Loucy (cell line): ENCODE data around the gene MBD6.
"Not testable (repeated sequence)": the region's sequence is repeated elsewhere in the genome, so short reads cannot be mapped to it uniquely, and the experiment has no call there.

ENCODE experiments used
- H2AFZ ChIP-seq: fragments of 200-600 bp; sonication (generic); 2 replicates; pipeline ENCODE4 v1.6.0; 2016; ENCODE audit warnings: antibody characterized with exemption, mild to moderate bottlenecking, low read length, moderate library complexity
- H3F3A ChIP-seq: fragments of 200-600 bp; 2 replicates; pipeline ENCODE4 v1.6.0; 2016; ENCODE audit warnings: antibody characterized with exemption, low read depth, mild to moderate bottlenecking
- H3K27me3 ChIP-seq: fragments of 200-600 bp; sonication (generic); 2 replicates; pipeline ENCODE4 v1.6.1; 2014; ENCODE audit warnings: low read length, mild to moderate bottlenecking; ENCODE audit not compliant: insufficient read depth, poor library complexity, severe bottlenecking
- H3K36me3 ChIP-seq: fragments of 200-600 bp; sonication (generic); 2 replicates; pipeline ENCODE4 v1.6.1; 2016; ENCODE audit warnings: low read length; ENCODE audit not compliant: insufficient read depth
- H3K4me1 ChIP-seq: fragments of 200-600 bp; sonication (generic); 2 replicates; pipeline ENCODE4 v1.5.1; 2014; ENCODE audit warnings: low read length, mild to moderate bottlenecking; ENCODE audit not compliant: insufficient read depth, poor library complexity, severe bottlenecking
- H3K4me2 ChIP-seq: fragments of 200-600 bp; sonication (generic); 2 replicates; pipeline ENCODE4 v1.6.0; 2014; ENCODE audit warnings: antibody characterized with exemption, low read length, low read depth, mild to moderate bottlenecking; ENCODE audit not compliant: poor library complexity, severe bottlenecking
- H3K4me3 ChIP-seq: fragments of 200-600 bp; sonication (generic); 2 replicates; pipeline ENCODE4 v1.5.1; 2014; ENCODE audit warnings: low read length, mild to moderate bottlenecking, mixed read lengths; ENCODE audit not compliant: poor library complexity, severe bottlenecking
- H3K79me2 ChIP-seq: fragments of 200-600 bp; sonication (generic); 2 replicates; pipeline ENCODE4 v1.6.1; 2014; ENCODE audit warnings: low read length; ENCODE audit not compliant: insufficient read depth
- H3K9ac ChIP-seq: fragments of 200-600 bp; sonication (generic); 2 replicates; pipeline ENCODE4 v1.6.0; 2014; ENCODE audit warnings: mild to moderate bottlenecking, low read depth, low read length, moderate library complexity; ENCODE audit not compliant: poor library complexity, severe bottlenecking
- H3K9me2 ChIP-seq: fragments of 200-600 bp; sonication (generic); replicated peaks from 2 replicates; pipeline ENCODE4 v1.6.1; 2016; ENCODE audit warnings: low read depth, low read length, mixed read lengths
- H3K9me3 ChIP-seq: fragments of 200-600 bp; sonication (generic); 2 replicates; pipeline ENCODE4 v1.6.1; 2014; ENCODE audit warnings: mild to moderate bottlenecking, antibody characterized with exemption, low read length, low read depth; ENCODE audit not compliant: insufficient read depth
- H4K20me1 ChIP-seq: fragments of 200-600 bp; sonication (generic); 2 replicates; pipeline ENCODE4 v1.6.0; 2014; ENCODE audit warnings: antibody characterized with exemption, low read length, mild to moderate bottlenecking; ENCODE audit not compliant: insufficient read depth, poor library complexity, severe bottlenecking
- EZH2phosphoT487 ChIP-seq: fragments of 200-600 bp; IDR thresholded peaks from 2 replicates; pipeline ENCODE4 v1.6.1; 2018; ENCODE audit warnings: antibody characterized with exemption, mild to moderate bottlenecking, moderate library complexity, borderline replicate concordance
- TF ChIP-seq, protein P1 (sequence below): fragments of 200-600 bp; sonication (generic); conservative IDR thresholded peaks from 2 replicates; pipeline ENCODE4 v1.5.1; 2014; ENCODE audit warnings: mild to moderate bottlenecking, antibody characterized with exemption, low read length

MBD6 gene

DNA sequence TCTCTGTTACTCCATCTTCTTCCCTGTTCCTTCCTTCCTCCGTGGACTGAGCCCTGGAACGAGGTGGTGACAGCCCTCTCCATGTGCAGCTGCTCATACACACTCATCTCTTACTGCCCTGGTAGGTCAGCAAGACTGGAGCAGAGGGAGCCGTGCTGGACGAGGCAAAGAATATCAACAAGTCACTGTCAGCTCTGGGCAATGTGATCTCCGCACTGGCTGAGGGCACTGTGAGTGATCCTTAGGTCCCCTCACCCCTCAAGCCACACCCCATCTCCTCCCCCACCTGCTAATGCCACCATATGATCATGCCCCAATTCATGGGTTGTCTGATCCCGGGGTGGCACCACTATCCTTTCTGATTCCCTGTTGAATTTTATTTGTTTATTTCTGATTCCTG is 46.2 kb downstream of the MBD6 start:
- no peak overlapping the region for H3K4me2 ChIP-seq
- H3K4me1 ChIP-seq, result no peaks in the 10 kb centered on the region
- H2AFZ ChIP-seq, result no peak overlapping the region
- no peak for TF ChIP-seq EZH2phosphoT487
- TF ChIP-seq, protein P1, sequence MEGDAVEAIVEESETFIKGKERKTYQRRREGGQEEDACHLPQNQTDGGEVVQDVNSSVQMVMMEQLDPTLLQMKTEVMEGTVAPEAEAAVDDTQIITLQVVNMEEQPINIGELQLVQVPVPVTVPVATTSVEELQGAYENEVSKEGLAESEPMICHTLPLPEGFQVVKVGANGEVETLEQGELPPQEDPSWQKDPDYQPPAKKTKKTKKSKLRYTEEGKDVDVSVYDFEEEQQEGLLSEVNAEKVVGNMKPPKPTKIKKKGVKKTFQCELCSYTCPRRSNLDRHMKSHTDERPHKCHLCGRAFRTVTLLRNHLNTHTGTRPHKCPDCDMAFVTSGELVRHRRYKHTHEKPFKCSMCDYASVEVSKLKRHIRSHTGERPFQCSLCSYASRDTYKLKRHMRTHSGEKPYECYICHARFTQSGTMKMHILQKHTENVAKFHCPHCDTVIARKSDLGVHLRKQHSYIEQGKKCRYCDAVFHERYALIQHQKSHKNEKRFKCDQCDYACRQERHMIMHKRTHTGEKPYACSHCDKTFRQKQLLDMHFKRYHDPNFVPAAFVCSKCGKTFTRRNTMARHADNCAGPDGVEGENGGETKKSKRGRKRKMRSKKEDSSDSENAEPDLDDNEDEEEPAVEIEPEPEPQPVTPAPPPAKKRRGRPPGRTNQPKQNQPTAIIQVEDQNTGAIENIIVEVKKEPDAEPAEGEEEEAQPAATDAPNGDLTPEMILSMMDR, result no peak
- no peak overlapping the region for H3K4me3 ChIP-seq
- no peaks in the 10 kb centered on the region for H3K9me2 ChIP-seq
- no peaks in the 10 kb centered on the region for H3K36me3 ChIP-seq
- H3K27me3 ChIP-seq, result no peaks in the 10 kb centered on the region
- no peak overlapping the region for H3K9ac ChIP-seq
- H3K79me2 ChIP-seq, result no peaks in the 10 kb centered on the region
- no peaks in the 10 kb centered on the region for H3K9me3 ChIP-seq
- no peaks in the 10 kb centered on the region for H3F3A ChIP-seq
- H4K20me1 ChIP-seq, result no peaks in the 10 kb centered on the region

DNA sequence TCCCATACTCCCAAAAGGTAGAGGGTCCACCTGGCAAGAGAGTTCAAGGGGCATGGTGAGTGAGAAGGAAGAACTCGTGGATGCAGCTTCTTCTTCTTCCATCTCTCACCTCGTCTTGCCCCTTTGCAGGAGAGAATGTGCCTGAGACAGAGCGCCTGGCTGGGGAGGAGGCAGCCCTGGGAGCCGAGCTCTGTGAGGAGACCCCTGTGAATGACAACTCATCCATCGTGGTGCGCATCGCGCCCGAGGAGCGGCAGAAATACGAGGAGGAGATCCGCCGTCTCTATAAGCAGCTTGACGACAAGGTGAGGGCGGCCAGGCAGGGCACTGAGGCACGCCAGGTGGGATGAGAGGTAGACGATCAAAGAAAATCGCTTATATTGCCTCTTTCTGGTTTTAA is 47.2 kb downstream of the MBD6 start:
- Histone ChIP-seq H3K9ac (no peak overlapping the region), H3K9me3 (no peaks in the 10 kb centered on the region), H3K27me3 (no peaks in the 10 kb centered on the region), H3K9me2 (no peaks in the 10 kb centered on the region), H2AFZ (no peak overlapping the region), H3K4me1 (no peaks in the 10 kb centered on the region), H3K36me3 (no peaks in the 10 kb centered on the region), H3K79me2 (no peaks in the 10 kb centered on the region), H4K20me1 (no peaks in the 10 kb centered on the region), H3K4me2 (no peak overlapping the region), H3F3A (no peaks in the 10 kb centered on the region), H3K4me3 (no peak overlapping the region)
- no peak for TF ChIP-seq EZH2phosphoT487
- TF ChIP-seq, protein P1, result no peak

DNA sequence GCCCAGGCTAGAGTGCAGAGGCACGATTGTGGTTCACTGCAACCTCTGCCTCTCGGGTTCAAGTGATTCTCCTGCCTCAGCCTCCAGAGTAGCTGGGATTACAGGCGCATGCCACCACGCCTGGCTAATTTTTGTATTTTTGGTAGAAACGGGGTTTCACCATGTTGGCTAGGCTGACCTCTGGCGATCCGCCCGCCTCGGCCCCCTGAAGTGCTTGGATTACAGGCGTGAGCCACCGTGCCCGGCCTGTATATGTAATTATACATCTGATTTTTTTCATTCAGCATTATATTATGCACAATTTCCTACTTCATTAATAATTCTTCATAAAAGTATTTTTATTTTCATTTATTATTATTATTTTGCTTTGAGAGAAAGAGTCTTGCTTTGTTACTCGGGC is 47.8 kb downstream of the MBD6 start:
- not testable (repeated sequence) for H3K4me2 ChIP-seq, H3K27me3 ChIP-seq, H3F3A ChIP-seq, H3K9me3 ChIP-seq, H3K9me2 ChIP-seq, H3K4me3 ChIP-seq, H4K20me1 ChIP-seq, H3K36me3 ChIP-seq, H3K4me1 ChIP-seq, H2AFZ ChIP-seq, H3K9ac ChIP-seq, H3K79me2 ChIP-seq

DNA sequence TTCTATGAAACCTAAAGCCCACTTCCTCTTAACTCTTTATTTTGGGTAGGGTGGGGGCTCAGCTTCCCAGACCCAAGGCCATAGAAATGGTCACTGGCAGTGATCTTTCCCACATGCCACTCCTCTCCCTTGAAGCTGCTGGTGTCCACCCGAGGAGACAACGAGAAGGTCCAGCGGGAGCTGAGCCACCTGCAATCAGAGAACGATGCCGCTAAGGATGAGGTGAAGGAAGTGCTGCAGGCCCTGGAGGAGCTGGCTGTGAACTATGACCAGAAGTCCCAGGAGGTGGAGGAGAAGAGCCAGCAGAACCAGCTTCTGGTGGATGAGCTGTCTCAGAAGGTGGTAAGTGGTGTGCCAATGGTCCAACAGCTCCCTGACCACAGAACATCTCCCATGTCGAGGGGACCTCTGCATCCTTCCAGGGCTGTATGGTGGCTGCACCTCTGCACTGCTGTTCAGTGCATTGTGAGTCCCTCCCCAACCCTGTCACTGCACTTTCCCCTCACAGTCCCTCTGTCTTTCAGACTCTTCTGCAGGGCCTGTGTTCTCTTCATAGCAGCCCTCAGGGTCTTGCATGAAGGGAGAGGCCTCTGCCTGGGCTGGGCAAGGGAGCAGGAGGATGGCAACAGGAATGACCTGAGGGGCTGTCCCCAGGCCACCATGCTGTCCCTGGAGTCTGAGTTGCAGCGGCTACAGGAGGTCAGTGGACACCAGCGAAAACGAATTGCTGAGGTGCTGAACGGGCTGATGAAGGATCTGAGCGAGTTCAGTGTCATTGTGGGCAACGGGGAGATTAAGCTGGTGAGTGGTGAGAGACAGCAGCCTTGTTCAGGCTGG is 49.5 kb downstream of the MBD6 start:
- Histone ChIP-seq H4K20me1 (no peaks in the 10 kb centered on the region), H3K4me1 (no peaks in the 10 kb centered on the region), H3K79me2 (no peaks in the 10 kb centered on the region), H3K4me2 (no peak overlapping the region), H3K9ac (no peak overlapping the region), H3K27me3 (no peaks in the 10 kb centered on the region), H3K4me3 (no peak overlapping the region), H3F3A (no peaks in the 10 kb centered on the region), H2AFZ (no peak overlapping the region), H3K36me3 (no peaks in the 10 kb centered on the region), H3K9me3 (no peaks in the 10 kb centered on the region), H3K9me2 (no peaks in the 10 kb centered on the region)
- no peak for TF ChIP-seq EZH2phosphoT487
- TF ChIP-seq, protein P1, result no peak
